HepG2 (cell line): ENCODE results near the gene ABT1. TPM values are rescaled to one million over a fixed set of nuclear protein-coding genes. Genes with fewer than 3 reads are reported as not detected.

Source experiments
- ERF ChIP-seq: IDR thresholded peaks from 2 replicates; pipeline ENCODE4 v1.6.1; 2018; ENCODE audit warnings: missing biosample characterization, missing genetic modification reagents
- HNRNPK ChIP-seq: fragments of 200-400 bp; formaldehyde crosslinking; IDR thresholded peaks from 2 replicates; pipeline ENCODE4 v1.6.1; 2018; ENCODE audit warnings: low read length, low read depth, moderate library complexity, mild to moderate bottlenecking; ENCODE audit not compliant: poor library complexity, severe bottlenecking
- MAF1 ChIP-seq: sonication (generic); formaldehyde crosslinking; IDR thresholded peaks from 2 replicates; pipeline ENCODE4 v1.5.0; 2020; ENCODE audit warnings: missing genetic modification reagents, borderline replicate concordance
- MIXL1 ChIP-seq: IDR thresholded peaks from 2 replicates; pipeline ENCODE4 v1.6.1; 2016
- MTF1 ChIP-seq: sonication (generic); formaldehyde crosslinking; IDR thresholded peaks from 2 replicates; pipeline ENCODE4 v1.5.0; 2020; ENCODE audit warnings: missing genetic modification reagents
- NBN ChIP-seq: fragments of 450-650 bp; conservative IDR thresholded peaks from 2 replicates; pipeline ENCODE4 v1.6.1; 2017
- PAX8 ChIP-seq: sonication (generic); formaldehyde crosslinking; IDR thresholded peaks from 2 replicates; pipeline ENCODE4 v1.8.0; 2022; ENCODE audit warnings: mild to moderate bottlenecking, missing genetic modification reagents, borderline replicate concordance
- RARA ChIP-seq: IDR thresholded peaks from 2 replicates; pipeline ENCODE4 v1.6.1; 2016; ENCODE audit warnings: missing genetic modification reagents, missing compliant biosample characterization
- SIN3B ChIP-seq: fragments of 150-350 bp; IDR thresholded peaks from 2 replicates; pipeline ENCODE4 v1.6.1; 2014; ENCODE audit warnings: low read length
- SRY ChIP-seq: sonication (generic); formaldehyde crosslinking; IDR thresholded peaks from 2 replicates; pipeline ENCODE4 v1.8.0; 2022; ENCODE audit warnings: mild to moderate bottlenecking, missing genetic modification reagents
- TCF12 ChIP-seq, 2 experiments: fragments of 450-650 bp in 1 of 2; sonication (generic) in 1 of 2; formaldehyde crosslinking in 1 of 2; IDR thresholded peaks; 2 replicates each; pipeline versions ENCODE4 v1.6.1 to v1.8.0; 2017 to 2022; ENCODE audit warnings: antibody characterized with exemption in 1 of 2, mild to moderate bottlenecking in 1 of 2, missing genetic modification reagents in 1 of 2, moderate library complexity in 1 of 2
- THAP7 ChIP-seq: sonication (generic); formaldehyde crosslinking; IDR thresholded peaks from 2 replicates; pipeline ENCODE4 v1.8.1; 2023; ENCODE audit warnings: mild to moderate bottlenecking, missing genetic modification reagents
- ZBTB1 ChIP-seq: sonication (generic); formaldehyde crosslinking; IDR thresholded peaks from 2 replicates; pipeline ENCODE4 v1.4.0; 2020; ENCODE audit warnings: missing genetic modification reagents, borderline replicate concordance
- ZBTB8A ChIP-seq: sonication (generic); formaldehyde crosslinking; IDR thresholded peaks from 2 replicates; pipeline ENCODE4 v1.4.0; 2020; ENCODE audit warnings: mild to moderate bottlenecking, low read depth, missing genetic modification reagents, borderline replicate concordance
- ZFP36L2 ChIP-seq: sonication (generic); formaldehyde crosslinking; IDR thresholded peaks from 2 replicates; pipeline ENCODE4 v1.4.0; 2020; ENCODE audit warnings: missing genetic modification reagents
- ZNF138 ChIP-seq: sonication (generic); formaldehyde crosslinking; IDR thresholded peaks from 2 replicates; pipeline ENCODE4 v1.5.0; 2020; ENCODE audit warnings: mild to moderate bottlenecking, low read depth, missing genetic modification reagents
- ZNF232 ChIP-seq: sonication (generic); formaldehyde crosslinking; IDR thresholded peaks from 2 replicates; pipeline ENCODE4 v1.4.0; 2020; ENCODE audit warnings: missing genetic modification reagents, borderline replicate concordance
- ZNF709 ChIP-seq: sonication (generic); formaldehyde crosslinking; IDR thresholded peaks from 2 replicates; pipeline ENCODE4 v1.5.0; 2020; ENCODE audit warnings: mild to moderate bottlenecking, missing genetic modification reagents
- ZNF713 ChIP-seq: sonication (generic); formaldehyde crosslinking; IDR thresholded peaks from 2 replicates; pipeline ENCODE4 v1.4.0; 2020; ENCODE audit warnings: mild to moderate bottlenecking, missing genetic modification reagents
- ZNF878 ChIP-seq: sonication (generic); formaldehyde crosslinking; IDR thresholded peaks from 2 replicates; pipeline ENCODE4 v1.8.1; 2023; ENCODE audit warnings: mild to moderate bottlenecking, missing genetic modification reagents, moderate library complexity
- polyA plus RNA-seq, 8 experiments: library from polyadenylated mRNA; depleted of rRNA in 3 of 8; stranded (reverse) in 7 of 8; unstranded in 1 of 8; fragments of >200 nt; fragmentation: Illumina TruSeq in 4 of 8; extraction: Trizol in 4 of 8; gene quantifications; 2 replicates each; pipeline versions ENCODE4 v1.2.1 to v1.2.3, GENCODE V29; 2011 to 2016; ENCODE audit warnings: low read depth in 4 of 8, missing spikeins in 1 of 8, mixed read lengths in 1 of 8; ENCODE audit not compliant: insufficient read depth in 1 of 8
- total RNA-seq, 5 experiments: library from RNA; depleted of rRNA; stranded (reverse); fragments of >200 nt; fragmentation: Illumina TruSeq; extraction: Trizol; gene quantifications; 2 replicates each; pipeline ENCODE4 v1.2.3, GENCODE V29; 2016; ENCODE audit warnings: low read depth in 1 of 5
- TF ChIP-seq, protein P1 (sequence below): sonication (generic); formaldehyde crosslinking; IDR thresholded peaks from 2 replicates; pipeline ENCODE4 v1.8.0; 2022; ENCODE audit warnings: mild to moderate bottlenecking, missing genetic modification reagents; ENCODE audit not compliant: insufficient replicate concordance
- TF ChIP-seq, protein P2 (sequence below): sonication (generic); formaldehyde crosslinking; IDR thresholded peaks from 2 replicates; pipeline ENCODE4 v1.9.0; 2021; ENCODE audit warnings: missing genetic modification reagents, borderline replicate concordance
- TF ChIP-seq, protein P3 (sequence below): sonication (generic); formaldehyde crosslinking; IDR thresholded peaks from 2 replicates; pipeline ENCODE4 v1.4.0; 2020; ENCODE audit warnings: mild to moderate bottlenecking, missing genetic modification reagents

ABT1 gene
- total and polyA plus RNA-seq, 2 of the 13 experiments (the other 11 are each of a cell fraction or from before 2014, with no cell fraction given): 38.4 TPM

DNA sequence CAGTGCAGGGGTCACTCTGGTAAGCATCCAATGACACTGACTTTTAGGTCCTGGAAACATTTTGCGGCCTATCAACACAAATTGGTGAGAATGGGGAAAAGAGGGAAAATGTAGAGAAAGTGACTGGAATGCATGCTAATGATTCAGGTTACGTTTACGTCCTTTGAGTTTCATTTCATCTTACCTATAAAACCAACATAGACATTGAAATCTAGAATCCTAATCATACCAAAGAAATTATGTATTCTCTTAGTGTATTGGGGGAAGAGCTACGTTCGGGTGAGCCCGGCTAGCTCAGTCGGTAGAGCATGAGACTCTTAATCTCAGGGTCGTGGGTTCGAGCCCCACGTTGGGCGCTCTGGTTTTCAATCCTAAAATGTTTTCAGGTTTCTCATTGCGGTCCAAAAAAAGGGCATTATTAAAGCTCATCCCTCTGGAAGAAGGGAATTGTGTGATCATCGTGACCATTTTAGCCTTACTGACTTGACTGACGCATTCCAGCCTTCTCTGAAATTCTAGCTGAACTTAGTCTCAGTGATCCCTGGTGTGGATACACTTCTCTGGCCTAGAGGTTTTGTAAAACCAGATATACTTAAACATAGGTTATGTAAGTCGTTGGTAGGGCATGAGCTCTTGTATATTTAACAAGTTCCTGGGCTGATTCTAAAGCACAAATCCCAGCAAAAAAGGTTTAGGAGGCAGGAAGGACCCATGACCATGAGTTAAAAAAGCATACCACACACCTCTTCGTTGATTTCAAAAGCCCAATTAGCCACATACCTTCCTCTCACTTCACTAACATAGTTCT lies 40.3 kb upstream of the ABT1 start (continued):
- TF ChIP-seq, protein P1, sequence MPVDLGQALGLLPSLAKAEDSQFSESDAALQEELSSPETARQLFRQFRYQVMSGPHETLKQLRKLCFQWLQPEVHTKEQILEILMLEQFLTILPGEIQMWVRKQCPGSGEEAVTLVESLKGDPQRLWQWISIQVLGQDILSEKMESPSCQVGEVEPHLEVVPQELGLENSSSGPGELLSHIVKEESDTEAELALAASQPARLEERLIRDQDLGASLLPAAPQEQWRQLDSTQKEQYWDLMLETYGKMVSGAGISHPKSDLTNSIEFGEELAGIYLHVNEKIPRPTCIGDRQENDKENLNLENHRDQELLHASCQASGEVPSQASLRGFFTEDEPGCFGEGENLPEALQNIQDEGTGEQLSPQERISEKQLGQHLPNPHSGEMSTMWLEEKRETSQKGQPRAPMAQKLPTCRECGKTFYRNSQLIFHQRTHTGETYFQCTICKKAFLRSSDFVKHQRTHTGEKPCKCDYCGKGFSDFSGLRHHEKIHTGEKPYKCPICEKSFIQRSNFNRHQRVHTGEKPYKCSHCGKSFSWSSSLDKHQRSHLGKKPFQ (CRISPR knock-in tag): no peak
- TF ChIP-seq NBN (no peak), ZNF138 (CRISPR knock-in tag) (no peak), THAP7 (CRISPR knock-in tag) (no peak), SRY (CRISPR knock-in tag) (no peak), ZBTB8A (CRISPR knock-in tag) (no peak), ERF (CRISPR knock-in tag) (peak; percentile 79), PAX8 (CRISPR knock-in tag) (no peak), ZNF713 (CRISPR knock-in tag) (no peak), MIXL1 (CRISPR knock-in tag) (peak; percentile 74), ZNF878 (CRISPR knock-in tag) (peak; percentile 96), ZNF232 (CRISPR knock-in tag) (no peak; the same call in 1 of the 2 replicates), ZNF709 (CRISPR knock-in tag) (no peak), RARA (CRISPR knock-in tag) (no peak), ZBTB1 (CRISPR knock-in tag) (no peak), TCF12 (IDR thresholded peaks at IDR 0.05) (no peak), TCF12 (CRISPR knock-in tag; IDR thresholded peaks at IDR 0.05) (no peak), SIN3B (peak; percentile 54; the same call in 1 of the 2 replicates), MTF1 (CRISPR knock-in tag) (0 out of 2 replicates have a peak, but pooled peaks have one; percentile 17), HNRNPK (no peak), MAF1 (peak; percentile 98), ZFP36L2 (no peak)
- TF ChIP-seq, protein P2, sequence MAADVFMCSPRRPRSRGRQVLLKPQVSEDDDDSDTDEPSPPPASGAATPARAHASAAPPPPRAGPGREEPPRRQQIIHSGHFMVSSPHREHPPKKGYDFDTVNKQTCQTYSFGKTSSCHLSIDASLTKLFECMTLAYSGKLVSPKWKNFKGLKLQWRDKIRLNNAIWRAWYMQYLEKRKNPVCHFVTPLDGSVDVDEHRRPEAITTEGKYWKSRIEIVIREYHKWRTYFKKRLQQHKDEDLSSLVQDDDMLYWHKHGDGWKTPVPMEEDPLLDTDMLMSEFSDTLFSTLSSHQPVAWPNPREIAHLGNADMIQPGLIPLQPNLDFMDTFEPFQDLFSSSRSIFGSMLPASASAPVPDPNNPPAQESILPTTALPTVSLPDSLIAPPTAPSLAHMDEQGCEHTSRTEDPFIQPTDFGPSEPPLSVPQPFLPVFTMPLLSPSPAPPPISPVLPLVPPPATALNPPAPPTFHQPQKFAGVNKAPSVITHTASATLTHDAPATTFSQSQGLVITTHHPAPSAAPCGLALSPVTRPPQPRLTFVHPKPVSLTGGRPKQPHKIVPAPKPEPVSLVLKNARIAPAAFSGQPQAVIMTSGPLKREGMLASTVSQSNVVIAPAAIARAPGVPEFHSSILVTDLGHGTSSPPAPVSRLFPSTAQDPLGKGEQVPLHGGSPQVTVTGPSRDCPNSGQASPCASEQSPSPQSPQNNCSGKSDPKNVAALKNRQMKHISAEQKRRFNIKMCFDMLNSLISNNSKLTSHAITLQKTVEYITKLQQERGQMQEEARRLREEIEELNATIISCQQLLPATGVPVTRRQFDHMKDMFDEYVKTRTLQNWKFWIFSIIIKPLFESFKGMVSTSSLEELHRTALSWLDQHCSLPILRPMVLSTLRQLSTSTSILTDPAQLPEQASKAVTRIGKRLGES (CRISPR knock-in tag): no peak
- TF ChIP-seq, protein P3, sequence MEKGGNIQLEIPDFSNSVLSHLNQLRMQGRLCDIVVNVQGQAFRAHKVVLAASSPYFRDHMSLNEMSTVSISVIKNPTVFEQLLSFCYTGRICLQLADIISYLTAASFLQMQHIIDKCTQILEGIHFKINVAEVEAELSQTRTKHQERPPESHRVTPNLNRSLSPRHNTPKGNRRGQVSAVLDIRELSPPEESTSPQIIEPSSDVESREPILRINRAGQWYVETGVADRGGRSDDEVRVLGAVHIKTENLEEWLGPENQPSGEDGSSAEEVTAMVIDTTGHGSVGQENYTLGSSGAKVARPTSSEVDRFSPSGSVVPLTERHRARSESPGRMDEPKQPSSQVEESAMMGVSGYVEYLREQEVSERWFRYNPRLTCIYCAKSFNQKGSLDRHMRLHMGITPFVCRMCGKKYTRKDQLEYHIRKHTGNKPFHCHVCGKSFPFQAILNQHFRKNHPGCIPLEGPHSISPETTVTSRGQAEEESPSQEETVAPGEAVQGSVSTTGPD (CRISPR knock-in tag): peak; percentile 57; the same call in 1 of the 2 replicates
